ENCODE results near the gene DTNB.

GRCh38 chr2:25335971-25336370, 337.4 kb downstream of the DTNB start:
- no peak for TF ChIP-seq CTCF (IDR thresholded peaks at IDR 0.05)
- TF ChIP-seq EZH2 (IDR thresholded peaks at IDR 0.05; ENCODE audit: borderline replicate concordance, insufficient read depth, low read depth, low read length, poor library complexity, severe bottlenecking): no peak

Measured in B cell (primary cell).